ENCODE measurements around the gene POMT1.

DNA sequence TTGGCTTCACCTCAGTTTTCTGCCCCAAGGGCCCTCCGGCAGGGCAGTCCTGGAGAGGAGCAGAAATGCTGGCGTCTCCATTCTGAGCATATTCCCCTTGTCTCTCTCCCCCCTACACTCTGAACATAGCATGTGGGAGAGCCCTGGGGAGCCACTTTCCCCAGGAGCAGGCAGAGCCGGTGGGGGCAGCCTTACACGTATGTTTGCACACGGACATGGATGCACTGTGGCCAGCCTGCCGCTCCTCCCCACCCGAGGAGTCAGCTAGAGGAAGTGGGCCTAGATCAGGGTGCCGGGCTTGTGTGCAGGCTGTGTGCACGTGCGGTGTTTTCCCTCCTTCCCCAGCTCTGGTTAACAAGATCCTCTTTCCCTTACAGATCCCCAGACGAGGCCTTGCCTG is 25.4 kb upstream of the POMT1 start:
- TF ChIP-seq MAX (IDR thresholded peaks at IDR 0.05), result no peak
- no peak for TF ChIP-seq YY1 (IDR thresholded peaks at IDR 0.05; ENCODE audit: low read depth)
- no peak for TF ChIP-seq USF1 (IDR thresholded peaks at IDR 0.05)
- TF ChIP-seq, protein P1, sequence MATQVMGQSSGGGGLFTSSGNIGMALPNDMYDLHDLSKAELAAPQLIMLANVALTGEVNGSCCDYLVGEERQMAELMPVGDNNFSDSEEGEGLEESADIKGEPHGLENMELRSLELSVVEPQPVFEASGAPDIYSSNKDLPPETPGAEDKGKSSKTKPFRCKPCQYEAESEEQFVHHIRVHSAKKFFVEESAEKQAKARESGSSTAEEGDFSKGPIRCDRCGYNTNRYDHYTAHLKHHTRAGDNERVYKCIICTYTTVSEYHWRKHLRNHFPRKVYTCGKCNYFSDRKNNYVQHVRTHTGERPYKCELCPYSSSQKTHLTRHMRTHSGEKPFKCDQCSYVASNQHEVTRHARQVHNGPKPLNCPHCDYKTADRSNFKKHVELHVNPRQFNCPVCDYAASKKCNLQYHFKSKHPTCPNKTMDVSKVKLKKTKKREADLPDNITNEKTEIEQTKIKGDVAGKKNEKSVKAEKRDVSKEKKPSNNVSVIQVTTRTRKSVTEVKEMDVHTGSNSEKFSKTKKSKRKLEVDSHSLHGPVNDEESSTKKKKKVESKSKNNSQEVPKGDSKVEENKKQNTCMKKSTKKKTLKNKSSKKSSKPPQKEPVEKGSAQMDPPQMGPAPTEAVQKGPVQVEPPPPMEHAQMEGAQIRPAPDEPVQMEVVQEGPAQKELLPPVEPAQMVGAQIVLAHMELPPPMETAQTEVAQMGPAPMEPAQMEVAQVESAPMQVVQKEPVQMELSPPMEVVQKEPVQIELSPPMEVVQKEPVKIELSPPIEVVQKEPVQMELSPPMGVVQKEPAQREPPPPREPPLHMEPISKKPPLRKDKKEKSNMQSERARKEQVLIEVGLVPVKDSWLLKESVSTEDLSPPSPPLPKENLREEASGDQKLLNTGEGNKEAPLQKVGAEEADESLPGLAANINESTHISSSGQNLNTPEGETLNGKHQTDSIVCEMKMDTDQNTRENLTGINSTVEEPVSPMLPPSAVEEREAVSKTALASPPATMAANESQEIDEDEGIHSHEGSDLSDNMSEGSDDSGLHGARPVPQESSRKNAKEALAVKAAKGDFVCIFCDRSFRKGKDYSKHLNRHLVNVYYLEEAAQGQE (IDR thresholded peaks at IDR 0.05; ENCODE audit: low read depth), result no peak
- no peak for TF ChIP-seq TCF12 (IDR thresholded peaks at IDR 0.05; ENCODE audit: low read depth)
- TF ChIP-seq TEAD4 (IDR thresholded peaks at IDR 0.05), result no peak
- TF ChIP-seq RAD21 (IDR thresholded peaks at IDR 0.05; ENCODE audit: low read depth), result no peak
- no peak for TF ChIP-seq CEBPB (IDR thresholded peaks at IDR 0.05)
- no peak for TF ChIP-seq CREB1 (IDR thresholded peaks at IDR 0.05; ENCODE audit: low read depth)
- no peak for TF ChIP-seq TAF1 (IDR thresholded peaks at IDR 0.05; ENCODE audit: low read depth)
- no peak for TF ChIP-seq NFIC (IDR thresholded peaks at IDR 0.05)
- no peak for TF ChIP-seq EP300 (IDR thresholded peaks at IDR 0.05; ENCODE audit: borderline replicate concordance)
- TF ChIP-seq FOXM1 (IDR thresholded peaks at IDR 0.05; ENCODE audit: borderline replicate concordance, low read depth), result no peak

All from Ishikawa (cell line).